Adrenal gland (tissue), 5 donors: ENCODE data around the gene MBNL1.

Experiments used
- CTCF ChIP-seq, 6 experiments: fragments of 450-650 bp in 4 of 6; fragments of 200-600 bp in 2 of 6; sonication (generic) in 1 of 6; IDR thresholded peaks; 1 replicate in 5 of 6; 2 replicates in 1 of 6; pipeline versions ENCODE4 v1.5.1 to v1.8.0; 2016 to 2021; ENCODE audit warnings: antibody characterized with exemption in 6 of 6, mild to moderate bottlenecking in 2 of 6, moderate library complexity in 1 of 6
- POLR2A ChIP-seq, 2 donors: fragments of 450-650 bp; IDR thresholded peaks; one replicate each; pipeline ENCODE4 v1.6.1; 2017; ENCODE audit warnings: antibody characterized with exemption in 2 of 2, mild to moderate bottlenecking in 2 of 2, moderate library complexity in 1 of 2
- donor health status: DM: no; HTN: no; CAD: no.

- TF ChIP-seq CTCF (IDR thresholded peaks at IDR 0.05) = no peak
- TF ChIP-seq POLR2A (IDR thresholded peaks at IDR 0.05) = no peak
These were observed 46.9 kb downstream of the MBNL1 start for GRCh38 chr3:152315623-152316022.
